K562 (cell line): Measurements from ENCODE around the gene EIPR1. TPM values are rescaled to one million over a fixed set of nuclear protein-coding genes. Genes with fewer than 3 reads are reported as not detected.

Source experiments
- CTCF ChIP-seq, 3 experiments: IDR thresholded peaks in 2 of 3; conservative IDR thresholded peaks in 1 of 3; 2 replicates each; pipeline ENCODE4 v1.5.1; 2011 to 2012; ENCODE audit warnings: low read length in 3 of 3, mild to moderate bottlenecking in 3 of 3, control low read depth in 2 of 3, improper control_type of control experiment in 1 of 3, inconsistent platforms in 1 of 3, low read depth in 1 of 3, mixed read lengths in 1 of 3, moderate library complexity in 1 of 3; ENCODE audit not compliant: insufficient read depth in 2 of 3
- ID3 ChIP-seq, 2 experiments: fragments of 250-450 bp in 1 of 2; fragments of 450-650 bp in 1 of 2; sonication (Bioruptor Pico) in 1 of 2; IDR thresholded peaks; 2 replicates each; pipeline versions ENCODE4 v1.6.1 to v1.8.0; 2016 to 2021; ENCODE audit warnings: mild to moderate bottlenecking in 2 of 2, moderate library complexity in 2 of 2, missing compliant biosample characterization in 1 of 2, missing genetic modification characterization in 1 of 2
- MITF ChIP-seq: IDR thresholded peaks from 2 replicates; pipeline ENCODE4 v1.6.1; 2014; ENCODE audit warnings: antibody characterized with exemption
- NFIC ChIP-seq: fragments of 450-650 bp; IDR thresholded peaks from 2 replicates; pipeline ENCODE4 v1.6.1; 2017; ENCODE audit warnings: mild to moderate bottlenecking, inconsistent platforms
- TBP ChIP-seq: optimal IDR thresholded peaks from 2 replicates; pipeline ENCODE3; 2011; ENCODE audit warnings: low read depth, low read length, improper control_type of control experiment
- ZNF253 ChIP-seq: fragments of 250-450 bp; sonication (Bioruptor Pico); conservative IDR thresholded peaks from 2 replicates; pipeline ENCODE4 v1.6.1; 2021; ENCODE audit warnings: mild to moderate bottlenecking
- ZNF609 ChIP-seq: sonication (generic); formaldehyde crosslinking; IDR thresholded peaks from 2 replicates; pipeline ENCODE4 v1.8.1; 2023; ENCODE audit warnings: missing genetic modification reagents, mild to moderate bottlenecking, borderline replicate concordance
- polyA plus RNA-seq, 8 experiments: library from polyadenylated mRNA; depleted of rRNA in 4 of 8; stranded (reverse) in 5 of 8; unstranded in 3 of 8; fragments of >200 nt; fragmentation: Nextera tagmentation in 2 of 8; fragmentation: Illumina TruSeq in 1 of 8; extraction: Ambion mirVana in 2 of 8; extraction: Trizol in 1 of 8; gene quantifications; 2 replicates each; pipeline versions ENCODE4 v1.2.1 to v1.2.3, GENCODE V29; 2011 to 2014; ENCODE audit warnings: inconsistent platforms in 1 of 8, missing spikeins in 1 of 8
- total RNA-seq, 7 experiments: library from RNA; depleted of rRNA in 6 of 7; stranded (reverse); fragments of >200 nt in 6 of 7; fragmentation: Illumina TruSeq in 2 of 7; extraction: Trizol in 2 of 7; gene quantifications; 2 replicates each; pipeline versions ENCODE4 v1.2.1 to v1.2.3, GENCODE V29; 2011 to 2021; ENCODE audit warnings: low replicate concordance in 1 of 7
- TF ChIP-seq, protein P1 (sequence below): fragments of 450-650 bp; conservative IDR thresholded peaks from 2 replicates; pipeline ENCODE4 v1.6.1; 2016; ENCODE audit warnings: missing genetic modification characterization, low read depth, mild to moderate bottlenecking, control low read depth, missing compliant biosample characterization
- TF ChIP-seq, protein P2 (sequence below): fragments of 250-450 bp; sonication (Bioruptor Pico); IDR thresholded peaks from 2 replicates; pipeline ENCODE4 v1.4.0; 2020; ENCODE audit warnings: borderline replicate concordance

The EIPR1 gene
- total and polyA plus RNA-seq, 9 of the 15 experiments (the other 6 are each of a cell fraction or from before 2014, with no cell fraction given), result 19.9 to 54.4 (median 35.9) TPM

- no peak; the same call in 1 of the 2 replicates for TF ChIP-seq NFIC
- TF ChIP-seq ID3 (CRISPR knock-in tag; IDR thresholded peaks at IDR 0.05), result no peak
- TF ChIP-seq ID3 (tag; IDR thresholded peaks at IDR 0.05), result peak; percentile 21; the same call in 1 of the 2 replicates
- TF ChIP-seq, protein P1, sequence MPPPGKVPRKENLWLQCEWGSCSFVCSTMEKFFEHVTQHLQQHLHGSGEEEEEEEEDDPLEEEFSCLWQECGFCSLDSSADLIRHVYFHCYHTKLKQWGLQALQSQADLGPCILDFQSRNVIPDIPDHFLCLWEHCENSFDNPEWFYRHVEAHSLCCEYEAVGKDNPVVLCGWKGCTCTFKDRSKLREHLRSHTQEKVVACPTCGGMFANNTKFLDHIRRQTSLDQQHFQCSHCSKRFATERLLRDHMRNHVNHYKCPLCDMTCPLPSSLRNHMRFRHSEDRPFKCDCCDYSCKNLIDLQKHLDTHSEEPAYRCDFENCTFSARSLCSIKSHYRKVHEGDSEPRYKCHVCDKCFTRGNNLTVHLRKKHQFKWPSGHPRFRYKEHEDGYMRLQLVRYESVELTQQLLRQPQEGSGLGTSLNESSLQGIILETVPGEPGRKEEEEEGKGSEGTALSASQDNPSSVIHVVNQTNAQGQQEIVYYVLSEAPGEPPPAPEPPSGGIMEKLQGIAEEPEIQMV (tag), result no peak
- TF ChIP-seq MITF, result 0 out of 2 replicates have a peak, but pooled peaks have one; percentile 33
- no peak for TF ChIP-seq CTCF (IDR thresholded peaks at IDR 0.05 in 2 of 3, conservative IDR thresholded peaks at IDR 0.05 in 1 of 3; ENCODE audit: insufficient read depth in 2 of 3, low read depth in 1 of 3, low read length in 3 of 3)
- TF ChIP-seq TBP, result peak; percentile 80
- TF ChIP-seq, protein P2, sequence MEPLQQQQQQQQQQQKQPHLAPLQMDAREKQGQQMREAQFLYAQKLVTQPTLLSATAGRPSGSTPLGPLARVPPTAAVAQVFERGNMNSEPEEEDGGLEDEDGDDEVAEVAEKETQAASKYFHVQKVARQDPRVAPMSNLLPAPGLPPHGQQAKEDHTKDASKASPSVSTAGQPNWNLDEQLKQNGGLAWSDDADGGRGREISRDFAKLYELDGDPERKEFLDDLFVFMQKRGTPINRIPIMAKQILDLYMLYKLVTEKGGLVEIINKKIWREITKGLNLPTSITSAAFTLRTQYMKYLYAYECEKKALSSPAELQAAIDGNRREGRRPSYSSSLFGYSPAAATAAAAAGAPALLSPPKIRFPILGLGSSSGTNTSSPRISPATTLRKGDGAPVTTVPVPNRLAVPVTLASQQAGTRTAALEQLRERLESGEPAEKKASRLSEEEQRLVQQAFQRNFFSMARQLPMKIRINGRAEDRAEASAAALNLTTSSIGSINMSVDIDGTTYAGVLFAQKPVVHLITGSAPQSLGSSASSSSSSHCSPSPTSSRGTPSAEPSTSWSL, result no peak
- TF ChIP-seq ZNF253 (CRISPR knock-in tag), result no peak
- TF ChIP-seq ZNF609 (CRISPR knock-in tag), result no peak; the same call in 1 of the 2 replicates
These were observed at the start of gene EIPR1 (continued) for GRCh38 chr2:3377612-3378432.
